ENCODE data around the gene REM1.
"Not testable (repeated sequence)": the region's sequence is repeated elsewhere in the genome, so short reads cannot be mapped to it uniquely, and the experiment has no call there.

REM1 gene, protein sequence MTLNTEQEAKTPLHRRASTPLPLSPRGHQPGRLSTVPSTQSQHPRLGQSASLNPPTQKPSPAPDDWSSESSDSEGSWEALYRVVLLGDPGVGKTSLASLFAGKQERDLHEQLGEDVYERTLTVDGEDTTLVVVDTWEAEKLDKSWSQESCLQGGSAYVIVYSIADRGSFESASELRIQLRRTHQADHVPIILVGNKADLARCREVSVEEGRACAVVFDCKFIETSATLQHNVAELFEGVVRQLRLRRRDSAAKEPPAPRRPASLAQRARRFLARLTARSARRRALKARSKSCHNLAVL

DNA sequence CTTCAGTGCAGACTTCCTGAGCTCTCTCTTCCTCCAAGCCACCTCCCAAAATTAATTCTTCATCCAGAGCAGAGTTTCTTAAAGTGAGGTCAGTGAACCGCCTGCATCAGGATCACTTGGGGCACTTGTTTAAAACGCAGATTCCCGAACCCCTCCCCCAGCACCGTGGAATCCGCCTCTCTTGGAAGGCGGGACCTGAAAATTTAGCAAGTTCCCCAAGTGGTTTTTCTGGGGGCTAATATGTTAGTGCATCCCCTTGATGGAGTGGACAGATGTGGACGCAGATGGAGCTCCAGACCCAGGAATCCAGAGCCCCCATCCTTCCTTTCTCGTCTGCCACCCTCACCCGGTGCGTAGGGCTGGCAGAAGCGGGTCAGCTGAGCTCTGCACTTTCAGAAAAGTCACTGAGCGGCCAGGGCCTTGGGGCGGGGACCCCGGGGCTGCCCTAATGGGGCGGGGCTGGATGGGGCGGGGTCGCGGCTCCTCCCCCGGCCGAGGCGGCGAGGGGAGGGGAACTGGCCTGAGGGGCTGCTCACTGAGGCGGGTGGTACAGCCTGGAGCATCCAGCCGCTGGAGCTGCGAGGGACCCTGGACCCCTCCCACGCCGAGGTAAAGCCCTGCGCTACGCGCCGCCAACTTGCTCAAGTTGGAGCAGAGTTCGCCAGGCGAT, at the start of gene REM1, which contains the start of gene DEFB124:
Gene REM1 (plus strand): TSS at position 531 of the 670 bp plus-strand sequence. CDS start 1,158 bp downstream, outside the sequence.
Gene DEFB124 (minus strand): TSS at position 370 of the 670 bp plus-strand sequence. CDS start 2,114 bp downstream, outside the sequence.
- no peak for DNase-seq

DNA sequence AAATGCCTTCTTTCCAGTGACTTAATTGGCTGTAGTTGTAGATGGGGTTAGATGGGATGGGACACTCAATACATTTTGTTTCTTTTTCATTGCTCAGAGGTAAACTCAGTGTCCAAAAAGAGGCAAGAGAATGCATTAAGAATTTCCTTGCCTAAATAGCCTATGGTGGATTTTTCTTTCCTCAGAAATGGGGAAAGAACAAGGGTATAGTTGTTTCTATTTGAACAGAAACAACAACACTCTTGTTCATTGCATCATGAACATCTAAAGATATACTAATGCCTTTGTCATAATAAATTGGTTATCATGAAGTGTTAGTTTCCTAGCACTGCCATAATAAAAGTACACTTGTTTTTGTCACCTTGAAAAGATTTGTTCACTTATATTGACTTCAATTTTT, 49.3 kb upstream of the REM1 start:
- DNase-seq, result no peak

DNA sequence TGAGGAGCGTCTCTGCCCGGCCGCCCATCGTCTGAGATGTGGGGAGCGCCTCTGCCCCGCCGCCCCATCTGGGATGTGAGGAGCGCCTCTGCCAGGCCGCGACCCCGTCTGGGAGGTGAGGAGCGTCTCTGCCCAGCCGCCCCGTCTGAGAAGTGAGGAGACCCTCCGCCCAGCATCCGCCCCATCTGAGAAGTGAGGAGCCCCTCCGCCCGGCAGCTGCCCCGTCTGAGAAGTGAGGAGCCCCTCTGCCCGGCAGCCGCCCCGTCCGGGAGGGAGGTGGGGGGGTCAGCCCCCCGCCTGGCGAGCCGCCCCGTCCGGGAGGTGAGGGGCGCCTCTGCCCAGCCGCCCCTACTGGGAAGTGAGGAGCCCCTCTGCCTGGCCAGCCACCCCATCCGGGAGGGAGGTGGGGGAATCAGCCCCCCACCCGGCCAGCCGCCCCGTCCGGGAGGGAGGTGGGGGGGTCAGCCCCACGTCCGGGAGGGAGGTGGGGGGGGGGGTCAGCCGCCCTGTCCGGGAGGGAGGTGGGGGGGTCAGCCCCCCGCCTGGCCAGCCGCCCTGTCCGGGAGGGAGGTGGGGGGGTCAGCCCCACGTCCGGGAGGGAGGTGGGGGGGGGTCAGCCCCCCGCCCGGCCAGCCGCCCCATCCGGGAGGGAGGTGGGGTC, 48.1 kb upstream of the REM1 start:
- not testable (repeated sequence) for DNase-seq

DNA sequence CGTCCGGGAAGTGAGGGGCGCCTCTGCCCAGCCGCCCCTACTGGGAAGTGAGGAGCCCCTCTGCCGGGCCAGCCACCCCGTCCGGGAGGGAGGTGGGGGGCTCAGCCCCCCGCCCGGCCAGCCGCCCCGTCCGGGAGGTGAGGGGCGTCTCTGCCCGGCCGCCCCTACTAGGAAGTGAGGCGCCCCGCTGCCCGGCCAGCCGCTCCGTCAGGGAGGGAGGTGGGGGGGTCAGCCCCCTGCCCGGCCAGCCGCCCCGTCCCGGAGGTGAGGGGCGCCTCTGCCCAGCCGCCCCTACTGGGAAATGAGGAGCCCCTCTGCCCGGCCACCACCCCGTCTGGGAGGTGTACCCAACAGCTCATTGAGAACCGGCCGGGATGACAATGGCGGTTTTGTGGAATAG, 47.5 kb upstream of the REM1 start:
- not testable (repeated sequence) for DNase-seq

DNA sequence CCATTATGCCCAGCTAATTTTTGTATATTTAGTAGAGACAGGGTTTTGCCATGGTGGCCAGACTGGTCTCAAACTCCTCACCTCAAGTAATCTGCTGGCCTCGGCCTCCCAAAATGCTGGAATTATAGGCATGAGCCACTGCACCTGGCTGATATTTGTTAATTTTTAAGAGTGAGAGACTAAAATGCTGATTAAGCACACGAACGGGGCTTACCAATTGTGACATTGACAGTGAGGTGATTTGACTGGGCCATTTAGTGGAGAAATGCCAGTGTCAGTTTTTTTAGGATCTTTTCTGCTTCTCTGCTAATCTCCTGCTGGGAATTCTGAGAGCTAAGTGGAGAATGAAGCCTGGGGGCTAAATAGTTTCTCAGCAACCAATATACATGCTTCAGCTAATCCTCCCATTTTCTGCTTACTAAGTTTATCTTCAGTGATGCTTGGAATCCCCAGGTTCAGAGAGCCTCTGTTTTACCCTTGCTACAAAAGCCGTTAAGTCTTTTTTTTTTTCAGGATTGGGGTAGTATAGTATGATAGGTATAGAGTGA, 44.4 kb upstream of the REM1 start:
- DNase-seq, result no peak

DNA sequence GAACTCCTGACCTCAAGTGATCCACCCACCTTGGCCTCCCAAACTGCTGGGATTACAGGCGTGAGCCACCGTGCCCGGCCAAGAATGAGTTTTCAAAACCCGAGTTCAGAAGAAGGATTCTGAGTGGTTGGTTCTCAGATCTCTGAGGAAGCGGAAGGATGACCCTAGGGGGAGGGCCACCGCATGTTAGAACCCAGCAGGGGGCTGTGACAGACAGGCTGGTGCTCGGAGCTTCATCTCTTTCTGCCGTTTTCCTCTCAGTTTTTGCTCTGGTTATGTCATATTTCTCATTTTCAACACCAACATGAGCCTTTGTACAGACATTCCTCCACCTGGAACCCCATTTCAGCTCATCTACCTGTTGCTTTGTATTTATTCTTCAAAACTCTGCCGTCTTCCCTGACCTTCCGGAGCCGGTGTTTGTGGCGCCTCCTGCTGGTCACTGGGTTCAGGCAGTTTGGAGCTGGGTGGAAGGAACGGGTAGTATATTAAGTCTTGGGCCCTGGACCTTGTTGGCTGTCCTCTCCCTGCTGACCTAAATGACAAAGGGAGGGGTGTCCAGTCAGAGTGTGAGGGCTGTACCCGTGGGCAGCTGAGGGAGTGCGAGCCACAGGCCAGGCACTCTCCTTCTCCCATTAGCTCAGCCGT, 35.0 kb upstream of the REM1 start, which contains the start of gene DEFB123:
Gene DEFB123 (plus strand): TSS at position 621 of the 648 bp plus-strand sequence. CDS start 67 bp downstream, outside the sequence.
- DNase-seq, result no peak

DNA sequence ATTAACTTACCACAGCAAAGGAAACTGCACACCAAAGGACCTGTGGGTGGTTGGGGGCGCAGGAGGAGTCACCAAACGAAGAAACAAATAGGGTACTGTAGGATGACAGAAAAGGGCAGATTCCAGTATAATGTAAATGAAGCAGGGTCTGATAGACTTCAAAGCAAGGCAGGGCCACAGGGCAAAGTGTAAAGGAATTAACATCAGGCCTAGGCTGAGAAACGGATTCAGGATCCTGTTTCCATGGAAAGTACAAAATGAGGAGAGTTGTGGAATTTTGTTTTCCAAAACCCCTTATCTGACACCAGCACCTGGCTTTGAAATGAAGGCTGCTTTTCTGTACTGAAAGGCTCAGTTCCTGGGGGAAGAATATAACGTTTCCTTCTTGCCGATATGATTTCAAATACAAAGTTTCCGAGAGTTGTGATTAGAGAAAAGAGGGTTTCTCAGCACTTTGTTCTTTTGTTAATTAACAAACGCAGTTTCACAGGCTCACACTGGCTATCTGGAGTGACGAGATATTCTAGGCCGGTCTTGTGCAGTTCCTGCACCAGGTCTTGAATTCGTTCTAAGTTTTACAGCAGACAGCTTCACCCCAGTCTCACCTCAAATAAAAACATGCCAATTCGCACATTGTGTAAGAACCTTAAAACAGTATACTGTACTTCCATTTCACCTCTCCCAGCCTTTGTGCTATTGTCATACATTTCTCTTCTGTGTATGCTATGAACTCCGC, 28.8 kb upstream of the REM1 start:
- DNase-seq, result no peak

DNA sequence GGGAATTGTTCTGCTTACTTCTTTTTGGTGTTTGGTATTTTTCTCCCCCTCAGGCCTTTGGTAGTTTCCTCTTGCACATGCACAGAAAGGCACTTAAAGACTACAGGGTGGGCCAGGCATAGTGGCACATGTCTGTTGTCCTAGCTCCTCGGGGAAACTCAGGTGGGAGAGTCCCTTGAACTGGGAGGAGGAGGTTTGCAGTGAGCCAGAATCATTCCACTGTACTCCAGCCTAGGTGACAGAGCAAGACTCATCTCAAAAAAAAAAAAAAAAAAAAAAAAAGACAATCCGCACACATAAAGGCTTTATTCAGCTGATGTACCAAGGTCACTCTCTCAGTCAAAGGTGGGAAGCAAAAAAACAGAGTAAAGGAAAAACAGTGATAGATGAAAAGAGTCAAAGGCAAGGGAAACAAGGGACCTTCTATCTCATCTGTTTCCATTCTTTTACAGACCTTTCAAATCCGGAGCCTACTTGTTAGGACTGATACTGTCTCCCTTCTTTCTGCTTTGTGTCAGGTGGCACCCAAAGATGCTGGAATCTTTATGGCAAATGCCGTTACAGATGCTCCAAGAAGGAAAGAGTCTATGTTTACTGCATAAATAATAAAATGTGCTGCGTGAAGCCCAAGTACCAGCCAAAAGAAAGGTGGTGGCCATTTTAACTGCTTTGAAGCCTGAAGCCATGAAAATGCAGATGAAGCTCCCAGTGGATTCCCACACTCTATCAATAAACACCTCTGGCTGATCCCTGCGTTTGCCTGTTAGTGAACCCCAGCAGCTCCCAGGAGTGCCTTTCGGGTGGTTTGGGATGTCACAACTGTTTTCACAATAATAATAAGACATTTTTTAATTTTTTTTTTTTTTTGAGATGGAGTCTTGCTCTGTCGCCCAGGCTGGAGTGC, 25.3 kb upstream of the REM1 start:
- no peak for DNase-seq

DNA sequence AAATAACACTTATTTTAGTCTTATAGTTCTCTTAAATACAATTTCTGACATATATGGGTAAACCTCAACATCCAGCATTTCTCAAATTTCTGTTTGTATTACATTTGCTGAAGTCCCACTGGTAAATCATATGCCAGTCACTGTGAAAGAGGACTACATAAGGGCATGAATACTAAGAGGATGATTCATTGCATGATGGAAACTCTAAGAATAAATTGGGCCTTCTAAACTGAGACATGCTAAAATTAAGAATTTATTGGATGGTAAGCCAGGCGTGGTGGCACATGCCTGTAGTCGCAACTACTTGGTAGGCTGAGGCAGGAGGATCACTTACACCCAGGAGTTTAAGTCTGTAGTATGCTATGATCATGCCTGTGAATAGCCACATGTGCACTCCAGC, 22.5 kb upstream of the REM1 start:
- DNase-seq, result no peak

DNA sequence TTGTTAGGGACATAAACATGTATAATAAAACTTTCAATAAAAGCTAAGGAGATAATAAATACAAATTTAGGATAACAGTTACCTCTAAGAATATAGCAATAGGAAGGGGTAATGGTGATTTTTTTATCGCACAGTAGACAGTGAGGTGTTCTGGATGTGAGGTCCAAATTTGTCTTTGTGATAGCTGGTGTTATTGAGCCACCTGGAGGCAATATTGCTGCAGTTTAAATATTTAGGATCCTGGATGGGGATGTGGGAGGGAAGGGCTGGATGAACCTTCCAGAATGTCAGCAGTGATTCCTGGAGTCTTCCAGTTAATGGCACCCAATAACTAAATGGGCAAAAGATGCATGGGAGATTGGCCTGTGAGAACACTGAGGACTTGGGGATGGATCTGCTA, 20.7 kb upstream of the REM1 start:
- no peak for DNase-seq

DNA sequence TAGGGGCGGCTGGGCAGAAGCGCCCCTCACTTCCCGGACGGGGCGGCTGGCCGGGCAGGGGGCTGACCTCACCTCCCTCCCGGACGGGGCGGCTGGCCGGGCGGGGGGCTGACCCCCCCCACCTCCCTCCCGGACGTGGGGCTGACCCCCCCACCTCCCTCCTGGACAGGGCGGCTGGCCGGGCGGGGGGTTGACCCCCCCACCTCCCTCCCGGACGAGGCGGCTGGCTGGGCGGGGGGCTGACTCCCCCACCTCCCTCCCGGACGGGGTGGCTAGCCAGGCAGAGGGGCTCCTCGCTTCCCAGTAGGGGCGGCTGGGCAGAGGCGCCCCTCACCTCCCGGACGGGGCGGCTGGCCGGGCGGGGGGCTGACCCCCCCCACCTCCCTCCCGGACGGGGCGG, 4.1 kb upstream of the REM1 start:
- DNase-seq, result not testable (repeated sequence)

DNA sequence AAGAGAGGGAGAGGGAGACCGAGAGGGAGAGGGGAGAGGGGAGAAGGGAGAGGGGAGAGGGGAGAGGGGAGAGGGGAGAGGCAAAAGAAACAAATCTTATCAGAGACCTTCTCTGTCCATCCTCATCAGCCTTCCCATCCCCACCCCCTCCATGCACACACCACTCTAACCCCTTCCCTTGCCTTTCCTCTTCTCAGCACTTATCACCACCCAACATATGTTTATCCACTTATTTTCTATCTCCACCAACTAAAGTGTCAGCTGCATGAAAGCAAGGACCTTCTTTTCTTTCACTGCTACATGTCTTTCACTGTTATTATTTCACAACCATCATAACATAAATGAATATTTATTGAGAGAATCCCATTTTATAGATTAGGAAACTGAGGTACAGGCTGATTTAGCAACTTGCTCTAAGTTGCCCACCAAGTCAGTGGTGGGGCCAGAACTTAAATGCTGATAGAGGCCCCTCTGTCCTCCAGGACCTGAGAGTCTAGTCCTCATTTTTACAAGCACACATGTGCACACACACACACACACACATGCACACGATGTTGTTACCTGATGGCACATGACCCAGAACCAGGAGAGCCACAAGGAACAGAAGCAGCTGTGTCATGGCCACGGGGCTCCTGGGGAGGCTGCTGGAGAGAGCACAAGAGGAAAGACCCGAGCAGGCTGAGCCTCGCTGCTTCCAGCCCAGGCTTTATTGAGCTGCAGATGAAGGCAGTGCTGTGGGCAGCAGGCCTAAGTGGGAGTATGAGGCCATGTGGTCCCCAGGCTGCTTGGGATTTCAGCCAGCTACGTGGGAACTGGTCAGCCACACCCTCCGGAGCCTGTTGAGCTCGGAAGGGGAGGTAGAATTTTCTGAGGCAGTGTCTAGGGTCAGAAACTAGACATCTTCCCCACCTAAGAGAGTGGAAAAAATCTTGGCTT, 2.4 kb upstream of the REM1 start:
- DNase-seq, result no peak

DNA sequence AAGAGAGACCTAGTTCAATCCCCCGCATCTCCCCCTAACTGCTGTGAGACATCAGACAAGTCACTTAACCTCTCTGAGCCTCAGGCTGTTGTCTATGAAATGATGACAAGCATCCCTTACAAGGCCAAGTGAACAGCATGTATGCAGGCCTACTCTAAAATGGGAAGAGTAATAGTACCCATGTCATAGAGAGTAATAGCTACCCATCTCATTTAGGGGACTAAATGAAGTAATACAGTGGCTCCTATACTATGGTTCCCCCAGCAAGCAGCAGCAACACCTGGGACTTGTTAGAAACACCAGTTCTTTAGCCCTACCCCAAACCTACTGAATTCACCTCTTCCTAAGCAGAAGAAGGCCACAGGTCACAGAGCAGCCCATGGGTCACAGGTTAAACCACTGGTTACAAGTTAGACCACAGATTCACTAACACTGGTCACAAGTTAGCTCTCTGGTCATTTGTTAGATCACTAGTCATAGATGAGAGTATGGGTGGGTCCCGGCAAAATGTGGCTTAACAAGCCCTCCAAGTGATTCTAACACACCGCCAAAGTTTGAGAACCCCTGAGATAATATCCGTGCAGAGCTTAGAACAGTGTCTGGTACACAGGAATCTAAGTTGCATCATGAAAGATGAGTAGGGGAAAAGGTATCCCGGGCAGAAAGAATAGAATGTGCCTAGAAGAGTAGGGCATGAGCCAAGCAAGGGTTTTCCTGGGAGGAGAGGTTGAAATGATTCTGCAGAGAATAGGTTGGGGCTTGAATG, 1.6 kb upstream of the REM1 start:
- DNase-seq, result no peak

DNA sequence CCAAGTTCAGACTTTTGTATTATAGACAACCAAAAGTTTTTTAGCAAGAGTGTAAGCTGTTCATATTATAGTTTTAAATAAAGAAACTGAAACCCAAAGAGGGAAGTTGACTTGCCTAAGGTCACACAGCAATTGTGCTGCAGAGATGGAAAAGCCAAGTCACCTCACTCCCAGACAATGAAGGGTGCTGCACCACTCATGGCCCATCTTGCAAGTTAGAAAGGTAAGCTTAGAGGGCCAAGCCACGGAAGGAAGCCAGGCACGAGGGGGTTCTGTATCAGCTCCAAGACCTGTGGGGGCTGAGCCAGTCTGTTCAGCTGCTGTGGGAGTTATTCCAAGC, 1.0 kb upstream of the REM1 start:
- DNase-seq, result no peak

DNA sequence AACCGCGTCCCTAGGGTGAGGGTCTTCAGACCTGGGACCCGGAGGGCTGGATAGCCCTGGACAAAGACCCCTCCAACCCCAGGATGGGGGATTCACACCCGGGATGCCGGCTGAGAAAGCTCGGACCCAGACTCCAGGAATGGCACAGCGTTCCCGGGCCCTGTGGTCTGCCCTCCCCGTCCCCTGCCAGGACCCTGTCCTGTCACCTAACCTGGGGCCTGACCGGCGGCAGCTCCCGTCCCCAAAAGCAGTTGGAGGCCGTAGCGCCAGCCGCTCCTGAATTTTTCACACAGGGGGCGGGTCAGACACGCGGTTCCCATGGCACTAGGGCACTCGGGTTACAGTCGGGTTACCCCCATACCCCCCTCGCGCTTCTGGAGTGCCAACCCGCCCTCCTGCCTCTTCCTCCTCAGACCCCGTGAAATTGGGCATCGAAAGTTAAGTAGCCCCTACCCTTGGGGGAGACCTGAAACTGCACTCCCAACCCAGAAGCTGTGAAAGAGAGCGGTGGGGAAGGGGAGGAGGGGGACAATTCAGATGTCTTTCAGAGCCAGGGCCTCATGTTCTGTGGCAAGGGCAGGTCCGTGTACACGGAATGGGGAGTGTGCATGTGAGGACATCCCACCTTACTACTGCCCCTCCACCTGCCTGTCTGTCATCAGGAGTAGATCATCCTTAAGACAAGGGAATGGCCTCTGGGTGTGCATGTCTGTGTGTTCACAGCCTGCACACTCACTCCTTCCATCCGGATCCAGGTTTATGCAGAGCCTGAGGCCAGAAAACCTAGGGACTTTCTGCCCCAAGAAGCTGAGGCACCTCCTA, 595 bp downstream of the REM1 start:
- DNase-seq, result no peak

DNA sequence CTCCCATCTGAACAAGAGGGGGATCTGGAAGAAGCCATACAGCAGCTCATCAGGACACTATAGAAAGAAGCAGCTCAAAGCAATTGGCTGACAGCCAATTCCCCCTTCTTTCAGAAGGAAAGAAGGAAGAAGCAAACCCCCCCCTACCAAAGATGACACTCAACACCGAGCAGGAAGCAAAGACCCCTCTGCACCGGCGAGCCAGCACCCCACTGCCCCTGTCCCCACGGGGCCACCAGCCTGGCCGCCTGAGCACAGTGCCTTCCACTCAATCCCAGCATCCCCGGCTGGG, 1.2 kb downstream of the REM1 start:
- DNase-seq, result no peak

DNA sequence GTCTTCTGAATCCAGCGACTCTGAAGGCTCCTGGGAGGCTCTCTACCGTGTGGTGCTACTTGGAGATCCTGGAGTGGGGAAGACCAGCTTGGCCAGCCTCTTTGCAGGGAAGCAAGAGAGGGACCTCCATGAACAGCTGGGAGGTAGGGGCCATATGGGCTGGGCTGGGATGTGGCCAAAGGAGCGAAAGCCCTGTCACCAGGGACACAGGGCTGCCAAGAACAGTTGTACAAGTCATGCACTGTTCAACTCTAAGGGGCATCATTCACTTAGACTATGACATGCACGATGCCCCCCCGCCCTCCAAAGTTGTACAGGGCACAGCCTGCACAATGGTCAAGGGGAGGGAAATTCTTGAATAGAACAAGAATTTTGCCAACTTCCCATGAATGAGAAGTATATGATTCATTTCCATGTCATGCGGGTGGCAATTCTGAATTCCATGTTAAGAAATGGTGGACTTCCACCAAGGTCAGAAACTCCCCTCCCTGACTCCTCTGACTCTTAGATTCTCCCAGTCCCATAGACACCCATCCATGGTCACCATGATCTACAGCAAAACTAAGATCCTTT, 1.6 kb downstream of the REM1 start:
- no peak for DNase-seq

DNA sequence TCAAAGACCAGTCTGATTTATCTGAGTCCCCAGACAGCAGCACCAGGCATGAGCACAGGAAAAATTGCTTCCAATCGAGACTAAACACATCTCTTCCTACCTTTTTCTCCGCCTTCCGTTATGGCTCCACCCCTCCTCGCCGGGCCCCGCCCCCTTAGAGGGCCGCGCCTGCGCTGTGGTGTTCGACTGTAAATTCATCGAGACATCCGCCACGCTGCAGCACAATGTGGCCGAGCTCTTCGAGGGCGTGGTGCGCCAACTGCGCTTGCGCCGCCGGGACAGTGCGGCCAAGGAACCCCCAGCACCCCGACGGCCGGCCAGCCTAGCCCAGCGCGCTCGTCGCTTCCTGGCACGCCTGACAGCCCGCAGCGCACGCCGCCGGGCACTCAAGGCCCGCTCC, 8.9 kb downstream of the REM1 start:
- DNase-seq, result no peak

Data from kidney glomerular epithelial cell (primary cell).